Measurements from ENCODE around the gene CKMT2. TPM values are rescaled to one million over a fixed set of nuclear protein-coding genes. Genes with fewer than 3 reads are reported as not detected.

Gene CKMT2
- 1 to 10 TPM; 1.5 to 2.8 (median 2.4) TPM for total RNA-seq

- no peak for TF ChIP-seq CTCF (IDR thresholded peaks at IDR 0.05; ENCODE audit: low read depth)
These were observed at the start of gene CKMT2 for GRCh38 chr5:81233080-81233634. TSS of gene CKMT2 (plus strand) at chr5:81233322. CDS start at chr5:81251133, 17,811 bp downstream.

- no peak for TF ChIP-seq CTCF (IDR thresholded peaks at IDR 0.05; ENCODE audit: low read depth)
These were observed 49.0 kb upstream of the CKMT2 start for GRCh38 chr5:81183811-81184748.

- no peak for TF ChIP-seq CTCF (IDR thresholded peaks at IDR 0.05; ENCODE audit: low read depth)
These were observed 48.4 kb upstream of the CKMT2 start for GRCh38 chr5:81184749-81185110.

GRCh38 chr5:81187885-81188284 is 45.2 kb upstream of the CKMT2 start:
- no peak for TF ChIP-seq CTCF (IDR thresholded peaks at IDR 0.05; ENCODE audit: low read depth)

GRCh38 chr5:81188962-81189361 is 44.2 kb upstream of the CKMT2 start:
- no peak for TF ChIP-seq CTCF (IDR thresholded peaks at IDR 0.05; ENCODE audit: low read depth)

- no peak for TF ChIP-seq CTCF (IDR thresholded peaks at IDR 0.05; ENCODE audit: low read depth)
These were observed 43.1 kb upstream of the CKMT2 start for GRCh38 chr5:81189875-81190498.

- no peak for TF ChIP-seq CTCF (IDR thresholded peaks at IDR 0.05; ENCODE audit: low read depth)
These were observed 41.3 kb upstream of the CKMT2 start for GRCh38 chr5:81191726-81192372.
